GM12865 (cell line): ENCODE results near the gene METTL16.
"Not testable (repeated sequence)": the region's sequence is repeated elsewhere in the genome, so short reads cannot be mapped to it uniquely, and the experiment has no call there.

Source experiments
- DNase-seq: peaks from one replicate; pipeline ENCODE4 v3.0.0; 2010; ENCODE audit warnings: low read depth
- H3K4me3 ChIP-seq: 2 replicates; pipeline ENCODE4 v1.5.1; 2011; ENCODE audit warnings: mild to moderate bottlenecking, low read depth, low read length, control low read depth
- TF ChIP-seq, protein P1 (sequence below): IDR thresholded peaks from 2 replicates; pipeline ENCODE4 v1.5.1; 2011; ENCODE audit warnings: low read length, control low read depth, low read depth, inconsistent platforms; ENCODE audit not compliant: insufficient read depth; ENCODE audit errors: missing control alignments

The METTL16 gene

DNA sequence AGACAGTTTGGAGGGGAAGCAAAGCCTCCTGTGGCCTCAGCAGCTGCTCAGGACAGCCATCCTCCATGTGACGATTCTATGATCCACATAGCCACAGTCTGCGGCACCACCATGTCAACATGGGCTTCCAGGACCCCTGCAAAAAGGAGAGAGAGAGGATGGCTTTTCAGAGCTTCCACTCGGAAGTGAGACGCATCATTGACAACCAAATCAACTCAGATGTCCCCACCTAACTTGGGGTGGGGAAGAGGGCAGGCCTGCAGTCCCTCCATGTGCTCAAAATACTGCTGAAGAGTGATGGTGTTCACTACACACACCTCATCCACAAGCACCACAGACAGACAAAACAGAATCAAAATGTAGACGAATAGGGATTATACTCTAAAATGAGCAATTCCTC lies 5.9 kb upstream of the METTL16 start:
- TF ChIP-seq, protein P1, sequence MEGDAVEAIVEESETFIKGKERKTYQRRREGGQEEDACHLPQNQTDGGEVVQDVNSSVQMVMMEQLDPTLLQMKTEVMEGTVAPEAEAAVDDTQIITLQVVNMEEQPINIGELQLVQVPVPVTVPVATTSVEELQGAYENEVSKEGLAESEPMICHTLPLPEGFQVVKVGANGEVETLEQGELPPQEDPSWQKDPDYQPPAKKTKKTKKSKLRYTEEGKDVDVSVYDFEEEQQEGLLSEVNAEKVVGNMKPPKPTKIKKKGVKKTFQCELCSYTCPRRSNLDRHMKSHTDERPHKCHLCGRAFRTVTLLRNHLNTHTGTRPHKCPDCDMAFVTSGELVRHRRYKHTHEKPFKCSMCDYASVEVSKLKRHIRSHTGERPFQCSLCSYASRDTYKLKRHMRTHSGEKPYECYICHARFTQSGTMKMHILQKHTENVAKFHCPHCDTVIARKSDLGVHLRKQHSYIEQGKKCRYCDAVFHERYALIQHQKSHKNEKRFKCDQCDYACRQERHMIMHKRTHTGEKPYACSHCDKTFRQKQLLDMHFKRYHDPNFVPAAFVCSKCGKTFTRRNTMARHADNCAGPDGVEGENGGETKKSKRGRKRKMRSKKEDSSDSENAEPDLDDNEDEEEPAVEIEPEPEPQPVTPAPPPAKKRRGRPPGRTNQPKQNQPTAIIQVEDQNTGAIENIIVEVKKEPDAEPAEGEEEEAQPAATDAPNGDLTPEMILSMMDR, result no peak
- H3K4me3 ChIP-seq, result no peak overlapping the region
- DNase-seq, result no peak

DNA sequence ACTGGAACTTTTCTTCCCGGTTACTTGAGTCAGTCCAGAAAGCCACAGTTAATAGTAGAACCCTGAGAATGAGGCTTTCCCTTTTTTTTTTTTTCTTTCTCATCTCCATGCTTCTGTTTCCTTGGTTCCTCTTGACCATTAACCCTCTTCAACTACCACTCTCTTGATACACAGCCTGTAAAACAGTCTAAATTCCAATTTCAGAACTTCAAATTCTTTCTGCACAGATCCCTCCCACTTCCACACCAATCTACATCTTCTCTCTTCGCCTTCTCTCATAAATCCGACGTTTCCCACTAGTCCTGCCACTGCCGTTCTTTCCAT lies 588 bp downstream of the METTL16 start:
- TF ChIP-seq, protein P1, result no peak
- H3K4me3 ChIP-seq, result peak overlapping the region; percentile 78
- DNase-seq, result no peak

- TF ChIP-seq, protein P1, result no peak
- H3K4me3 ChIP-seq, result peak overlapping the region; percentile 78
- no peak for DNase-seq
These were observed 1.1 kb downstream of the METTL16 start for GRCh38 chr17:2510559-2510958.

DNA sequence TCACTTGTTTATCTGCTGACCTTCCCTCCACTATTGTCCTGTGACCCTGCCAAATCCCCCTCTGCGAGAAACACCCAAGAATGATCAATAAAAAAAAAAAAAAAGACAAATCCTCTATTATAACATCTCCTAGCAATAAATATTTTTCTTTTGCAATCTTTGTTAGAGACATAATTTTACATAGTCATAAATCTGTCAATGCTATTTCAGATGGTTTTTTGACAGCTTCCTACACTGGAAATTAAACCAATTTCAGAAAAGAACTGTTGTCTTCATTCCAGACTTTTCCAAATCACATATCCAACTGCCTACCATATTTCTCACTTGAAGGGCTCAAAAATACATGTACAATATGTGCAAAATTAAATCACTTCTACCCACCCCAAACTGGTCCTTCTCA lies 3.7 kb downstream of the METTL16 start:
- H3K4me3 ChIP-seq, result no peak overlapping the region
- TF ChIP-seq, protein P1, result no peak
- DNase-seq, result no peak

DNA sequence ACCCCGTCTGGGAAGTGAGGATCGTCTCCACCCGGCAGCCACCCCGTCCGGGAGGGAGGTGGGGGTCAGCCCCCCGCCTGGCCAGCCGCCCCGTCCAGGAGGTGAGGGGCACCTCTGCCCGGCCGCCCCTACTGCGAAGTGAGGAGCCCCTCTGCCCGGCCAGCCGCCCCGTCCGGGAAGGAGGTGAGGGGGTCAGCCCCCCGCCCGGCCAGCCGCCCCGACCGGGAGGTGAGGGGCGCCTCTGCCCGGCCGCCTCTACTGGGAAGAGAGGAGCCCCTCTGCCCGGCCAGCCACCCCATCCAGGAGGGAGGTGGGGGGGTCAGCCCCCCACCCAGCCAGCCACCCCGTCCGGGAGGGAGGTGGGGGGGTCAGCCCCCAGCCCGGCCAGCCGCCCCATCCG lies 4.7 kb downstream of the METTL16 start:
- H3K4me3 ChIP-seq, DNase-seq: not testable (repeated sequence)

- no peak for DNase-seq
- no peak overlapping the region for H3K4me3 ChIP-seq
- TF ChIP-seq, protein P1, result no peak
These were observed 8.1 kb downstream of the METTL16 start for GRCh38 chr17:2503627-2504026.

- DNase-seq, result no peak
- TF ChIP-seq, protein P1, result no peak
- H3K4me3 ChIP-seq, result no peak overlapping the region
These were observed 8.7 kb downstream of the METTL16 start for GRCh38 chr17:2502871-2503580.
